ENCODE data around the gene CXCR6. TPM values are rescaled to one million over a fixed set of nuclear protein-coding genes. Genes with fewer than 3 reads are reported as not detected.

Gene CXCR6
- total RNA-seq, 1 experiment from 2014 or later = not detected

GRCh38 chr3:45962033-45962432 is 18.8 kb downstream of the CXCR6 start:
- Histone ChIP-seq H3K23ac (ENCODE audit: insufficient read length, low read depth, low read length) (no peak overlapping the region), H2BK12ac (ENCODE audit: insufficient read length, low read depth, low read length) (no peak overlapping the region), H2BK5ac (ENCODE audit: insufficient read length, low read length) (no peak overlapping the region), H3K4me2 (ENCODE audit: insufficient read depth, insufficient read length, low read length) (no peak overlapping the region), H3K23me2 (ENCODE audit: insufficient read length, low read depth, low read length, poor library complexity, severe bottlenecking) (no peaks in the 10 kb centered on the region), H2AFZ (ENCODE audit: low read length) (no peak overlapping the region), H2BK120ac (ENCODE audit: low read depth, low read length, poor library complexity, severe bottlenecking) (no peak overlapping the region), H3K9ac (ENCODE audit: extremely low read depth, insufficient read length, low read length) (no peak overlapping the region), H3K56ac (ENCODE audit: insufficient read length, low read depth, low read length) (no peak overlapping the region), H3K4me1 (ENCODE audit: insufficient read depth, low read length) (no peaks in the 10 kb centered on the region), H2AK5ac (ENCODE audit: insufficient read length, low read length) (no peak overlapping the region), H4K8ac (replicated peaks; ENCODE audit: insufficient read length, low read depth, low read length) (no peak overlapping the region), H4K5ac (ENCODE audit: insufficient read length, low read depth, low read length) (no peak overlapping the region), H3K27me3 (ENCODE audit: insufficient read depth, low read length) (no peaks in the 10 kb centered on the region), H3K18ac (ENCODE audit: insufficient read length, low read depth, low read length) (no peak overlapping the region), H3K79me2 (ENCODE audit: insufficient read depth, low read length) (no peaks in the 10 kb centered on the region), H4K20me1 (ENCODE audit: control insufficient read depth, insufficient read depth, insufficient read length) (no peaks in the 10 kb centered on the region), H3K4ac (ENCODE audit: low read depth, low read length) (no peak overlapping the region), H4K91ac (ENCODE audit: insufficient read length, low read depth, low read length) (no peak overlapping the region), H2BK15ac (ENCODE audit: low read depth, low read length) (no peak overlapping the region), H3K27ac (ENCODE audit: insufficient read length, low read depth, low read length) (no peak overlapping the region), H3K14ac (ENCODE audit: insufficient read depth, low read length) (no peak overlapping the region), H2BK20ac (ENCODE audit: low read depth, low read length, poor library complexity, severe bottlenecking) (no peak overlapping the region), H3K79me1 (ENCODE audit: insufficient read depth, low read depth, low read length, poor library complexity, severe bottlenecking) (no peaks in the 10 kb centered on the region), H3T11ph (ENCODE audit: low read length) (no peak overlapping the region), H3K9me3 (ENCODE audit: control insufficient read depth, low read depth, low read length) (no peaks in the 10 kb centered on the region)
- no peaks in the 10 kb centered on the region for H3K9me3 Mint-ChIP-seq
- H3K27me3 Mint-ChIP-seq (ENCODE audit: low read depth) = no peaks in the 10 kb centered on the region
- H3K4me1 Mint-ChIP-seq = no peaks in the 10 kb centered on the region
- no peak for DNase-seq
- peaks cover 32 to 90% (median 84%) of the 10 kb centered on the region in 3 experiments; a peak in 6 of 7 replicates for H3K36me3 Mint-ChIP-seq (ENCODE audit: insufficient read depth in 1 of 3, low read depth in 3 of 3)
- H3K4me3 Mint-ChIP-seq = no peak overlapping the region
- no peak overlapping the region for H3K27ac Mint-ChIP-seq
- no peak for TF ChIP-seq CTCF (conservative IDR thresholded peaks at IDR 0.05)
- WGBS (ENCODE audit: extremely low coverage, insufficient read length, low lambda C conversion rate) = no CpG with 5 or more reads among the region's 5 CpGs

All from H9 (cell line).